ENCODE results near the gene MAS1.

GRCh38 chr6:159914565-159914923, 23.8 kb downstream of the MAS1 start:
- TF ChIP-seq POLR2A (IDR thresholded peaks at IDR 0.05) (no peak), CTCF (IDR thresholded peaks at IDR 0.05) (no peak), EP300 (IDR thresholded peaks at IDR 0.05) (no peak)

Measured in ovary (tissue), 3 donors.